ENCODE data around the gene NEO1.

Gene NEO1

DNA sequence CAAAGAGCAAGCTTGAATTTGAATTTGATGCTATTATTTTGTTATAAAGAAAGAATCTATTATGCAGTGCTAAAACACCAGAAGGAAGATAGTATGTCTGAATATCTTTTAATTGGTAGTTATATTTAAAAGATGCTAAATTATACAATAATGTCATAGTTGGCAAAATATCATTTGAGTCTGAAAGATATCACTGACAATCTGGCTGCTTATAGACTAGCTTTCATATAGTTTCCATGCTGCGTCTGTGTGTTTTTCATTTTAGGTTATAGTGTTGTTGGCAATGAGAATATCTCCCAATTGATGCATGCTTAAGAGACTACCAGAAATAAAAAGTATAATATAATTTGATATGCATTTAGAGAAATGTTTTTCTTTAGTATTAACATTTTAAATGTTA lies 142.9 kb downstream of the NEO1 start:
- Histone ChIP-seq H3K27ac (ENCODE audit: low read depth, low read length, poor library complexity, severe bottlenecking) (no peak overlapping the region), H3K9me2 (ENCODE audit: low read depth, low read length) (no peaks in the 10 kb centered on the region), H3K27me3 (ENCODE audit: insufficient read depth, low read length) (no peaks in the 10 kb centered on the region), H3K4me3 (ENCODE audit: low read depth, low read length, poor library complexity, severe bottlenecking) (no peak overlapping the region), H3K9me3 (ENCODE audit: low read length) (no peaks in the 10 kb centered on the region), H3K79me2 (ENCODE audit: insufficient read depth, low read length) (no peaks in the 10 kb centered on the region), H3K4me2 (ENCODE audit: low read length) (no peak overlapping the region), H3K4me1 (ENCODE audit: insufficient read depth, low read length, severe bottlenecking) (no peaks in the 10 kb centered on the region), H3F3A (ENCODE audit: insufficient read depth, low read length) (no peaks in the 10 kb centered on the region), H4K20me1 (ENCODE audit: insufficient read depth, low read length) (no peaks in the 10 kb centered on the region), H2AFZ (ENCODE audit: low read length) (no peak overlapping the region), H3K36me3 (ENCODE audit: insufficient read depth, low read length) (no peaks in the 10 kb centered on the region), H3K9ac (ENCODE audit: low read length) (no peak overlapping the region)
- TF ChIP-seq, protein P1, sequence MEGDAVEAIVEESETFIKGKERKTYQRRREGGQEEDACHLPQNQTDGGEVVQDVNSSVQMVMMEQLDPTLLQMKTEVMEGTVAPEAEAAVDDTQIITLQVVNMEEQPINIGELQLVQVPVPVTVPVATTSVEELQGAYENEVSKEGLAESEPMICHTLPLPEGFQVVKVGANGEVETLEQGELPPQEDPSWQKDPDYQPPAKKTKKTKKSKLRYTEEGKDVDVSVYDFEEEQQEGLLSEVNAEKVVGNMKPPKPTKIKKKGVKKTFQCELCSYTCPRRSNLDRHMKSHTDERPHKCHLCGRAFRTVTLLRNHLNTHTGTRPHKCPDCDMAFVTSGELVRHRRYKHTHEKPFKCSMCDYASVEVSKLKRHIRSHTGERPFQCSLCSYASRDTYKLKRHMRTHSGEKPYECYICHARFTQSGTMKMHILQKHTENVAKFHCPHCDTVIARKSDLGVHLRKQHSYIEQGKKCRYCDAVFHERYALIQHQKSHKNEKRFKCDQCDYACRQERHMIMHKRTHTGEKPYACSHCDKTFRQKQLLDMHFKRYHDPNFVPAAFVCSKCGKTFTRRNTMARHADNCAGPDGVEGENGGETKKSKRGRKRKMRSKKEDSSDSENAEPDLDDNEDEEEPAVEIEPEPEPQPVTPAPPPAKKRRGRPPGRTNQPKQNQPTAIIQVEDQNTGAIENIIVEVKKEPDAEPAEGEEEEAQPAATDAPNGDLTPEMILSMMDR (IDR thresholded peaks at IDR 0.05; ENCODE audit: low read length): no peak
- TF ChIP-seq EZH2 (IDR thresholded peaks at IDR 0.05; ENCODE audit: borderline replicate concordance, low read length): no peak

- H3K79me2 ChIP-seq (ENCODE audit: insufficient read depth, low read length): no peaks in the 10 kb centered on the region
- no peaks in the 10 kb centered on the region for H3K36me3 ChIP-seq (ENCODE audit: insufficient read depth, low read length)
- no peak for TF ChIP-seq EZH2 (IDR thresholded peaks at IDR 0.05; ENCODE audit: borderline replicate concordance, low read length)
- TF ChIP-seq, protein P1 (IDR thresholded peaks at IDR 0.05; ENCODE audit: low read length): no peak
- H3K4me2 ChIP-seq (ENCODE audit: low read length): no peak overlapping the region
- H3K9me3 ChIP-seq (ENCODE audit: low read length): no peaks in the 10 kb centered on the region
- H3K9ac ChIP-seq (ENCODE audit: low read length): no peak overlapping the region
- no peaks in the 10 kb centered on the region for H3K4me1 ChIP-seq (ENCODE audit: insufficient read depth, low read length, severe bottlenecking)
- no peaks in the 10 kb centered on the region for H3K27me3 ChIP-seq (ENCODE audit: insufficient read depth, low read length)
- H3F3A ChIP-seq (ENCODE audit: insufficient read depth, low read length): no peaks in the 10 kb centered on the region
- no peaks in the 10 kb centered on the region for H3K9me2 ChIP-seq (ENCODE audit: low read depth, low read length)
- no peak overlapping the region for H3K27ac ChIP-seq (ENCODE audit: low read depth, low read length, poor library complexity, severe bottlenecking)
- no peaks in the 10 kb centered on the region for H4K20me1 ChIP-seq (ENCODE audit: insufficient read depth, low read length)
- H2AFZ ChIP-seq (ENCODE audit: low read length): no peak overlapping the region
- no peak overlapping the region for H3K4me3 ChIP-seq (ENCODE audit: low read depth, low read length, poor library complexity, severe bottlenecking)
These were observed 143.8 kb downstream of the NEO1 start for GRCh38 chr15:73196113-73196512.

DNA sequence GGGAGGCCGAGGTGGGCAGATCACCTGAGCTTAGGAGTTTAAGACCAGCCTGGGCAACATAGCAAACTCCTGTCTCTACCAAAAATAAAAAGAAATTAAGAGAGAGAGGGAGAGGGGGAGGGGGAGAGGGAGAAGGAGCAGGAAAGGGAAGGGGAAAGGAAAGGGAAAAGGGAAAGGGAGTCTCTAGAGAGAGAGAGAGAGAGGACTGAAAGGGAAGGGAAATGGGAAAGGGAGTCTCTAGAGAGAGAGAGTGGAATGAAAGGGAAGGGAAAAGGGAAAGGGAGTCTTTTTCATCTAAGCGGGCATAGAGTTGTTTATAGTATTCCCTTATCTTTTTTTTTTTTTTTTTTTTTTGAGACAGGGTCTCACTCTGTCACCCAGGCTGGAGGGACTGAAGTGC lies 148.1 kb downstream of the NEO1 start:
- no peak for TF ChIP-seq EZH2 (IDR thresholded peaks at IDR 0.05; ENCODE audit: borderline replicate concordance, low read length)
- TF ChIP-seq, protein P1 (IDR thresholded peaks at IDR 0.05; ENCODE audit: low read length): no peak
- Histone ChIP-seq H2AFZ (ENCODE audit: low read length) (no peak overlapping the region), H3K27me3 (ENCODE audit: insufficient read depth, low read length) (no peaks in the 10 kb centered on the region)

More for the DNA sequence above, 148.1 kb downstream of the NEO1 start:
- Histone ChIP-seq H4K20me1 (ENCODE audit: insufficient read depth, low read length) (no peaks in the 10 kb centered on the region), H3K4me1 (ENCODE audit: insufficient read depth, low read length, severe bottlenecking) (no peaks in the 10 kb centered on the region), H3K9me2 (ENCODE audit: low read depth, low read length) (no peaks in the 10 kb centered on the region), H3K9ac (ENCODE audit: low read length) (no peak overlapping the region), H3F3A (ENCODE audit: insufficient read depth, low read length) (no peaks in the 10 kb centered on the region), H3K36me3 (ENCODE audit: insufficient read depth, low read length) (no peaks in the 10 kb centered on the region), H3K79me2 (ENCODE audit: insufficient read depth, low read length) (no peaks in the 10 kb centered on the region), H3K4me3 (ENCODE audit: low read depth, low read length, poor library complexity, severe bottlenecking) (no peak overlapping the region), H3K27ac (ENCODE audit: low read depth, low read length, poor library complexity, severe bottlenecking) (no peak overlapping the region), H3K4me2 (ENCODE audit: low read length) (no peak overlapping the region), H3K9me3 (ENCODE audit: low read length) (peaks cover 3% of the 10 kb centered on the region)

Data from OCI-LY1 (cell line).